Activated B cell treated with CpG ODN at 0.5 μM for 24 hours (primary cell): ENCODE measurements around the gene AGBL1. TPM values are rescaled to one million over a fixed set of nuclear protein-coding genes. Genes with fewer than 3 reads are reported as not detected.

ENCODE experiments used
- ATAC-seq: fragments of 200-7000 bp; cut with Tn5 transposase; one replicate; pipeline ENCODE4 v1.10.0; 2021; ENCODE audit warnings: low read depth, mild to moderate bottlenecking, moderate library complexity
- CTCF ChIA-PET: fragments of 350-600 bp; sonication (Branson Sonifier 250); formaldehyde crosslinking; loops from one replicate; lab custom pipeline; 2021; ENCODE audit warnings: antibody characterized with exemption; lab: Charles Lee
- POLR2A ChIA-PET: fragments of 350-600 bp; sonication (Branson Sonifier 250); formaldehyde crosslinking; loops from one replicate; lab custom pipeline; 2021; ENCODE audit warnings: antibody characterized with exemption; lab: Charles Lee
- DNase-seq: peaks from one replicate; pipeline ENCODE4 v3.0.0; 2022
- H3K27ac Mint-ChIP-seq: one replicate; pipeline ENCODE4 v1.8.0; 2020; ENCODE audit warnings: mixed read lengths
- H3K27me3 Mint-ChIP-seq: one replicate; pipeline ENCODE4 v1.8.0; 2021; ENCODE audit warnings: mixed read lengths
- H3K36me3 Mint-ChIP-seq: one replicate; pipeline ENCODE4 v1.8.0; 2021; ENCODE audit warnings: low read depth, mixed read lengths
- H3K4me1 Mint-ChIP-seq: one replicate; pipeline ENCODE4 v1.8.0; 2021; ENCODE audit warnings: mixed read lengths
- H3K4me3 Mint-ChIP-seq: one replicate; pipeline ENCODE4 v1.8.0; 2020; ENCODE audit warnings: mild to moderate bottlenecking, mixed read lengths
- H3K9me3 Mint-ChIP-seq: one replicate; pipeline ENCODE4 v1.8.0; 2020; ENCODE audit warnings: mixed read lengths
- intact Hi-C: fragments of 100-400 bp; cut with micrococcal nuclease; formaldehyde crosslinking; loops from one replicate; pipeline ENCODE4 v1.15.1; 2024
- total RNA-seq: library from RNA; stranded (reverse); gene quantifications from 2 replicates; pipeline ENCODE4 v1.2.3, GENCODE V29; 2022
- TF ChIP-seq, protein P1 (sequence below): fragments of 200-600 bp; IDR thresholded peaks from one replicate; pipeline ENCODE4 v1.8.0; 2022; ENCODE audit warnings: antibody characterized with exemption, mild to moderate bottlenecking

Gene AGBL1
- total RNA-seq, 1 donor from 2014 or later, result not detected

DNA sequence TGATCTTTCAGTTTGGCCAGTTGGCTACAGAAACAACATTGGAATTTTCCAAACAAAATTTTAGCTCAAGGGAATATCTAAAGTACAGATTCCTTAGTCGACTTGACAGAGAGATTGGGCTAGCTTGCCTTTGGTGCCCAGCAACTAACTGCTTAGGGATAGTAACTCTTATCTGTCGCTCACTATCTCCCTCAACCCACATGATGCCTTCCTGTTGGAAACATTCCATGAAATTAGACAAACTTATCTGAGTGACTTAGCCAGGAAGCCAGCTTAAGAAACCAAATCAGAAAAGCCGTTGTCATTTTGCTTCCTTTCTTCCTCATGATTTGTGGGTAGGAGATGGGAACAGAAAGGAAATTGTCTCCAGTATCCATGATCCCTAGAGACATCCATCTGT lies 791.2 kb downstream of the AGBL1 start:
- ChIA-PET POLR2A (no interaction called here), CTCF (no interaction called here)
- H3K27ac Mint-ChIP-seq, result no peak overlapping the region
- no peaks in the 10 kb centered on the region for H3K36me3 Mint-ChIP-seq
- H3K27me3 Mint-ChIP-seq, result no peaks in the 10 kb centered on the region
- no peaks in the 10 kb centered on the region for H3K4me1 Mint-ChIP-seq
- TF ChIP-seq, protein P1, sequence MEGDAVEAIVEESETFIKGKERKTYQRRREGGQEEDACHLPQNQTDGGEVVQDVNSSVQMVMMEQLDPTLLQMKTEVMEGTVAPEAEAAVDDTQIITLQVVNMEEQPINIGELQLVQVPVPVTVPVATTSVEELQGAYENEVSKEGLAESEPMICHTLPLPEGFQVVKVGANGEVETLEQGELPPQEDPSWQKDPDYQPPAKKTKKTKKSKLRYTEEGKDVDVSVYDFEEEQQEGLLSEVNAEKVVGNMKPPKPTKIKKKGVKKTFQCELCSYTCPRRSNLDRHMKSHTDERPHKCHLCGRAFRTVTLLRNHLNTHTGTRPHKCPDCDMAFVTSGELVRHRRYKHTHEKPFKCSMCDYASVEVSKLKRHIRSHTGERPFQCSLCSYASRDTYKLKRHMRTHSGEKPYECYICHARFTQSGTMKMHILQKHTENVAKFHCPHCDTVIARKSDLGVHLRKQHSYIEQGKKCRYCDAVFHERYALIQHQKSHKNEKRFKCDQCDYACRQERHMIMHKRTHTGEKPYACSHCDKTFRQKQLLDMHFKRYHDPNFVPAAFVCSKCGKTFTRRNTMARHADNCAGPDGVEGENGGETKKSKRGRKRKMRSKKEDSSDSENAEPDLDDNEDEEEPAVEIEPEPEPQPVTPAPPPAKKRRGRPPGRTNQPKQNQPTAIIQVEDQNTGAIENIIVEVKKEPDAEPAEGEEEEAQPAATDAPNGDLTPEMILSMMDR, result no peak
- no peak for ATAC-seq
- intact Hi-C loops, result no loop called here
- no peak for DNase-seq
- H3K9me3 Mint-ChIP-seq, result no peaks in the 10 kb centered on the region
- H3K4me3 Mint-ChIP-seq, result no peak overlapping the region

DNA sequence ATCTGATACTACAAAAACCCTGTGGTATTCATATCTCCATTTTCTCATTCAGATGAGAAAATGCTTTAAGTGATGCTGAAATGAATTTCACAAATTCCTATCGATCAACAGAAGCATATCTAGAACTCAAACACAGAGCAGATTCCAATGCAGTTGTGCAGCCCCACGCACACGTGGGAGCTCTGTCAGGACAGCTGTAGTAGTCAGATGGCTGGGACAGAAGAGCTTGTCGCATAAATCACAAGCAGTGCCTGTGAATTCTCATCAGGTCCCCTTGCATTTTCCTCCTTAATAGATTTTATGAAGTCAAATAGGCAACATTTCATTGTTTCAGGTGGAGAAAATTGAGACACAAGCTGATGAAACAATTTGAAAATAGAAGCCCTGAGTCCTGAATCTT lies 792.3 kb downstream of the AGBL1 start:
- Mint-ChIP-seq H3K4me3 (no peak overlapping the region), H3K27ac (no peak overlapping the region), H3K4me1 (no peaks in the 10 kb centered on the region), H3K27me3 (no peaks in the 10 kb centered on the region), H3K9me3 (no peaks in the 10 kb centered on the region), H3K36me3 (no peaks in the 10 kb centered on the region)
- DNase-seq (no peak), ATAC-seq (no peak)
- intact Hi-C loops, result no loop called here
- TF ChIP-seq, protein P1, result no peak
- POLR2A ChIA-PET, result no interaction called here
- CTCF ChIA-PET, result no interaction called here

DNA sequence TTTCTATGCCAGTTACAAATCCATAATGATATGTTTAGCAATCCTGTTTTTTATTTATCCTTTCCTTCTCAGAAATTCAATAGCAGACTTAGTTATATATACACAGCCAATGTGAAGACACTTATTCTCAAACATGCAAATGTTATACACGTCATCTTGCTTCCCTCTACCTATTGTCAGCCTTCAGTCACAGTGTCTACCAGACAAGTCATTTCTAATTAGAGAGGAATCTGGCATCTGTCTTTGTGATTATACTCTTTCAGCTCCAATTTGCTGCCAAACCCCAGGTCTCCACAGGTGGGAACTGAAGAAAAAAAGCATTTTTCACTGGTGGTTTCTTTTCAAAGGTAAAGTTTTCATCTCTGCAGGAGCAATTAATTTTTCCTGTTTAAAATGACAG lies 793.1 kb downstream of the AGBL1 start:
- no peak overlapping the region for H3K27ac Mint-ChIP-seq
- DNase-seq (no peak), ATAC-seq (no peak)
- H3K4me1 Mint-ChIP-seq, result no peaks in the 10 kb centered on the region
- ChIA-PET CTCF (no interaction called here), POLR2A (no interaction called here)
- intact Hi-C loops, result no loop called here
- H3K4me3 Mint-ChIP-seq, result no peak overlapping the region
- H3K36me3 Mint-ChIP-seq, result no peaks in the 10 kb centered on the region
- H3K9me3 Mint-ChIP-seq, result no peaks in the 10 kb centered on the region
- TF ChIP-seq, protein P1, result no peak
- H3K27me3 Mint-ChIP-seq, result no peaks in the 10 kb centered on the region

DNA sequence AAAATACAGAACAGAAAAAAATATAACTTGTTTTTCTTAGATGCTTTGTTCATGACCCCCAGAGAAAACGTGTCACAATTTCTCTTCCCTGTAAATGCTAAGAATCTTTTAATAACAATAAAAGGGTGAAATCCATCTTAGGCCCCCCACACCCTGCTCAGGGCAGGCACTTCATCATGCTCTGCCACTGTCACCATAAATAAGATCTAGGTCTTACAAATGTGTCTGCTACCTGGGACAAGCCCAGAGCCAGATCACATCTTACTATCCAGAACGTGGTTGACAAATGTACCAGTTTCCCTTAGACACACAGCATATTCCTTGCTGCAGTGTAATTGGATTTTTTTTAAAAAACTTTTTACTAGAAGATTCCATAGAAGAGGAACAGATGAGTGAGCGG lies 795.4 kb downstream of the AGBL1 start:
- intact Hi-C loops, result no loop called here
- DNase-seq (no peak), ATAC-seq (no peak)
- Mint-ChIP-seq H3K36me3 (no peaks in the 10 kb centered on the region), H3K4me1 (no peaks in the 10 kb centered on the region), H3K4me3 (no peak overlapping the region), H3K9me3 (peaks cover 2% of the 10 kb centered on the region), H3K27me3 (no peaks in the 10 kb centered on the region), H3K27ac (no peak overlapping the region)
- TF ChIP-seq, protein P1, result no peak
- ChIA-PET CTCF (no interaction called here), POLR2A (no interaction called here)

DNA sequence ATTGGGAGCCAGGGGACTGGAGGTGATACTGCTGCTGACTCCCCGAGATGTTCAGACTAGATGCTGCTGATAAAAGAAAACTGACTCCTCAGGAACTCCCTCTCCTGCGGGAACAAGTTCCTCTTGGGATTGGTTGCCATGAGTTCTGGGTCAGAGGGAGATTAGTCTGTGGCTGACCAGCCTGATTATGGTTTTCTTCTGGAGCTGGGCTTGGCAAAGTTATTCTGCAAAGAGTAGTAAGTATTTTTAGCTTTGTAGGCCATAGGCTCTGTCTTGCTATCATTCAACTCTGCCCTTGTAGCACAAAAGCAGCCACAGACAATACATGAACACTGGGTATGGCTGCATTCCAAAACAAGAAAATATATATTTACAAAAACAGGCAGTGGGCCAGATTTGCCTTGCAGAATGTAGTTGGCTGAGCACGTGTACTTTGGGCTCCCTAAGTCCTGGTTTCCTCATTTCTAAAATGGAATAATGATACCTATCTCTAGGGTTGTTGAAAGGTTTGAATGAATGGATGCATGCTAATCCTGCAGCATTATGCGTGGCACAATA lies 796.8 kb downstream of the AGBL1 start:
- ChIA-PET POLR2A (no interaction called here), CTCF (no interaction called here)
- intact Hi-C loops, result no loop called here
- H3K9me3 Mint-ChIP-seq, result peaks cover 2% of the 10 kb centered on the region
- no peak for DNase-seq
- H3K4me3 Mint-ChIP-seq, result no peak overlapping the region
- TF ChIP-seq, protein P1, result no peak
- H3K36me3 Mint-ChIP-seq, result no peaks in the 10 kb centered on the region
- H3K27ac Mint-ChIP-seq, result no peak overlapping the region
- no peak for ATAC-seq
- H3K27me3 Mint-ChIP-seq, result no peaks in the 10 kb centered on the region
- no peaks in the 10 kb centered on the region for H3K4me1 Mint-ChIP-seq
